ENCODE data around the gene ARHGEF40.

The ARHGEF40 gene

GRCh38 chr14:21068521-21069387 lies 1.4 kb upstream of the ARHGEF40 start:
- Mint-ChIP-seq H3K4me1 (peaks cover 39% of the 10 kb centered on the region), H3K27me3 (peaks cover 93% of the 10 kb centered on the region), H3K9me3 (no peaks in the 10 kb centered on the region), H3K27ac (no peak overlapping the region), H3K4me3 (peak overlapping the region; percentile 79 to 84)
- peak; percentile 52 to 66 for DNase-seq
- ATAC-seq, result peak; percentile 75

- peaks cover 39% of the 10 kb centered on the region for H3K4me1 Mint-ChIP-seq
- H3K9me3 Mint-ChIP-seq, result no peaks in the 10 kb centered on the region
- H3K27ac Mint-ChIP-seq, result no peak overlapping the region
- DNase-seq (no peak), ATAC-seq (no peak)
- peaks cover 93% of the 10 kb centered on the region for H3K27me3 Mint-ChIP-seq
- H3K4me3 Mint-ChIP-seq, result peak overlapping the region; percentile 79 to 84
Measured at GRCh38 chr14:21069388-21070082, 569 bp upstream of the ARHGEF40 start.

GRCh38 chr14:21070610-21071224 lies 613 bp downstream of the ARHGEF40 start:
- H3K4me3 Mint-ChIP-seq, result peak overlapping the region; percentile 79 to 88
- DNase-seq (peak in 1 of 2 donors; percentile 29), ATAC-seq (peak; percentile 41)
- H3K4me1 Mint-ChIP-seq, result peaks cover 39% of the 10 kb centered on the region
- H3K27me3 Mint-ChIP-seq, result peaks cover 83% of the 10 kb centered on the region
- no peaks in the 10 kb centered on the region for H3K9me3 Mint-ChIP-seq
- H3K27ac Mint-ChIP-seq, result peak overlapping the region in 1 of 2 donors; percentile 72

GRCh38 chr14:21071225-21072030 lies 1.3 kb downstream of the ARHGEF40 start:
- Mint-ChIP-seq H3K4me1 (peaks cover 39% of the 10 kb centered on the region), H3K9me3 (no peaks in the 10 kb centered on the region), H3K4me3 (peak overlapping the region; percentile 79 to 88), H3K27me3 (peaks cover 76% of the 10 kb centered on the region), H3K27ac (peak overlapping the region in 1 of 2 donors; percentile 72)
- DNase-seq (peak; percentile 39 to 65), ATAC-seq (peak; percentile 73)

GRCh38 chr14:21072031-21072473 lies 1.9 kb downstream of the ARHGEF40 start:
- Mint-ChIP-seq H3K9me3 (no peaks in the 10 kb centered on the region), H3K27ac (no peak overlapping the region), H3K4me1 (peaks cover 39% of the 10 kb centered on the region), H3K4me3 (peak overlapping the region in 1 of 2 donors; percentile 88), H3K27me3 (peaks cover 70% of the 10 kb centered on the region)
- ATAC-seq (no peak), DNase-seq (no peak)

- Mint-ChIP-seq H3K27ac (no peak overlapping the region), H3K9me3 (no peaks in the 10 kb centered on the region), H3K27me3 (peaks cover 62% of the 10 kb centered on the region), H3K4me3 (no peak overlapping the region), H3K4me1 (peaks cover 39% of the 10 kb centered on the region)
- ATAC-seq, result no peak
- DNase-seq, result no peak
Measured at GRCh38 chr14:21072781-21073339, 2.8 kb downstream of the ARHGEF40 start.

GRCh38 chr14:21073921-21074320 lies 3.8 kb downstream of the ARHGEF40 start:
- no peaks in the 10 kb centered on the region for H3K9me3 Mint-ChIP-seq
- peaks cover 33% of the 10 kb centered on the region for H3K4me1 Mint-ChIP-seq
- DNase-seq (no peak), ATAC-seq (no peak)
- H3K27me3 Mint-ChIP-seq, result peaks cover 51% of the 10 kb centered on the region
- no peak overlapping the region for H3K27ac Mint-ChIP-seq
- H3K4me3 Mint-ChIP-seq, result no peak overlapping the region

GRCh38 chr14:21074398-21075272 lies 4.5 kb downstream of the ARHGEF40 start:
- DNase-seq (no peak), ATAC-seq (no peak)
- Mint-ChIP-seq H3K9me3 (no peaks in the 10 kb centered on the region), H3K4me3 (no peak overlapping the region), H3K4me1 (peaks cover 26% of the 10 kb centered on the region), H3K27me3 (peaks cover 44% of the 10 kb centered on the region), H3K27ac (no peak overlapping the region)

- H3K4me1 Mint-ChIP-seq, result peaks cover 17% of the 10 kb centered on the region
- ATAC-seq (no peak), DNase-seq (no peak)
- H3K27ac Mint-ChIP-seq, result no peak overlapping the region
- peaks cover 31% of the 10 kb centered on the region for H3K27me3 Mint-ChIP-seq
- no peaks in the 10 kb centered on the region for H3K9me3 Mint-ChIP-seq
- H3K4me3 Mint-ChIP-seq, result no peak overlapping the region
Measured at GRCh38 chr14:21075719-21076437, 5.8 kb downstream of the ARHGEF40 start.

GRCh38 chr14:21077672-21078071 lies 7.6 kb downstream of the ARHGEF40 start:
- Mint-ChIP-seq H3K4me1 (no peaks in the 10 kb centered on the region), H3K27ac (peak overlapping the region in 1 of 2 donors; percentile 77), H3K27me3 (peaks cover 13% of the 10 kb centered on the region), H3K9me3 (no peaks in the 10 kb centered on the region), H3K4me3 (no peak overlapping the region)
- no peak for DNase-seq
- no peak for ATAC-seq

GRCh38 chr14:21078287-21078686 lies 8.2 kb downstream of the ARHGEF40 start:
- Mint-ChIP-seq H3K9me3 (no peaks in the 10 kb centered on the region), H3K27ac (no peak overlapping the region), H3K27me3 (peaks cover 7% of the 10 kb centered on the region), H3K4me3 (no peak overlapping the region), H3K4me1 (no peaks in the 10 kb centered on the region)
- ATAC-seq (no peak), DNase-seq (no peak)

- Mint-ChIP-seq H3K9me3 (no peaks in the 10 kb centered on the region), H3K27me3 (peaks cover 3% of the 10 kb centered on the region), H3K27ac (no peak overlapping the region), H3K4me1 (no peaks in the 10 kb centered on the region), H3K4me3 (no peak overlapping the region)
- no peak for DNase-seq
- no peak for ATAC-seq
Measured at GRCh38 chr14:21078726-21079125, 8.6 kb downstream of the ARHGEF40 start.

- H3K27ac Mint-ChIP-seq, result peak overlapping the region in 1 of 2 donors; percentile 10
- H3K4me3 Mint-ChIP-seq, result no peak overlapping the region
- no peaks in the 10 kb centered on the region for H3K9me3 Mint-ChIP-seq
- H3K4me1 Mint-ChIP-seq, result peaks cover 3% of the 10 kb centered on the region
- no peaks in the 10 kb centered on the region for H3K27me3 Mint-ChIP-seq
- DNase-seq (no peak), ATAC-seq (peak; percentile 39)
Measured at GRCh38 chr14:21081521-21082142, 11.5 kb downstream of the ARHGEF40 start.

Measured in stimulated activated naive CD8-positive, alpha-beta T cell treated with anti-CD3 and anti-CD28 coated beads, Interleukin-15, amount 100 ng/mL, for 72 hours (primary cell).